Vagina (tissue), 2 donors: ENCODE measurements around the gene RAB20. TPM values are rescaled to one million over a fixed set of nuclear protein-coding genes. Genes with fewer than 3 reads are reported as not detected.
"Not testable (repeated sequence)": the region's sequence is repeated elsewhere in the genome, so short reads cannot be mapped to it uniquely, and the experiment has no call there.

ENCODE experiments used
- DNase-seq, 2 donors: peaks; one replicate each; pipeline ENCODE4 v3.0.0-alpha.2; 2017; ENCODE audit errors: extremely low spot score in 2 of 2
- H3K27ac ChIP-seq: fragments of 200-600 bp; sonication (generic); one replicate; pipeline ENCODE4 v1.5.1; 2019
- H3K27me3 ChIP-seq: fragments of 200-600 bp; sonication (generic); one replicate; pipeline ENCODE4 v1.5.1; 2019
- H3K36me3 ChIP-seq, 2 donors: fragments of 200-600 bp; sonication (generic); one replicate each; pipeline ENCODE4 v1.5.1; 2017 to 2019
- H3K4me1 ChIP-seq: fragments of 200-600 bp; sonication (generic); one replicate; pipeline ENCODE4 v1.5.1; 2019
- H3K4me3 ChIP-seq, 2 donors: fragments of 200-600 bp; sonication (generic); 1 replicate in 1 of 2; 2 replicates in 1 of 2; pipeline ENCODE4 v1.5.1; 2016 to 2019
- H3K9me3 ChIP-seq: fragments of 200-600 bp; sonication (generic); one replicate; pipeline ENCODE4 v1.5.1; 2019
- CTCF ChIP-seq, 3 experiments: fragments of 450-650 bp in 2 of 3; fragments of 200-600 bp in 1 of 3; sonication (generic) in 1 of 3; IDR thresholded peaks; one replicate each; pipeline ENCODE4 v1.5.1; 2017 to 2019; ENCODE audit warnings: antibody characterized with exemption in 3 of 3, mild to moderate bottlenecking in 2 of 3, moderate library complexity in 2 of 3
- POLR2A ChIP-seq, 2 donors: fragments of 450-650 bp; IDR thresholded peaks; one replicate each; pipeline ENCODE4 v1.6.1; 2017; ENCODE audit warnings: antibody characterized with exemption in 2 of 2, mild to moderate bottlenecking in 2 of 2, moderate library complexity in 2 of 2
- POLR2AphosphoS5 ChIP-seq, 2 donors: sonication (generic); formaldehyde crosslinking; IDR thresholded peaks; one replicate each; pipeline ENCODE4 v1.9.0; 2017; ENCODE audit warnings: antibody characterized with exemption in 2 of 2, mild to moderate bottlenecking in 2 of 2, low read depth in 1 of 2; ENCODE audit not compliant: insufficient read depth in 1 of 2
- intact Hi-C: fragments of 100-400 bp; cut with DNase I; formaldehyde crosslinking; loops from one replicate; pipeline ENCODE4 v1.15.1; 2023
- total RNA-seq: library from RNA; depleted of rRNA; stranded (reverse); fragments of >200 nt; gene quantifications from one replicate; pipeline ENCODE4 v1.2.3, GENCODE V29; 2016

The RAB20 gene
- total RNA-seq, 1 donor from 2014 or later = 15.2 TPM

DNA sequence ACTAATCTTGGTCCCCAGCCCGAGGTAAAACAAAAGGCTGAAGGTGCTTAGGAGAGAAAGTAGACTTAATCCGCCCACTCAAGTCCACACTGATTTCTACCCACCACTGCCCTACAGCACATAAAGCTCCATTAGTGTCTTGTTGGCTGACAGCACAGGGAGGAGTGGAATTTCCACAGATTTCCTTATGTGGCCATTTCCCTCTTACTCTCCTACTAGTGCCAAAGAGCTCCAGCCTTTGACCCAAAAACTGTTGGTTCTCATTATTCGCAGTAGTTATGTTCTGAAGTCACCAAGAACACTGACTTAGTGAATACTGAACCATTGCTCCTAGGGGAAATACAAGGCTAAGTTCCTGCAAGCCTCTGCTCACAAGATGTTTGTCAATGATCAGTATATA, 61.2 kb downstream of the RAB20 start:
- H3K36me3 ChIP-seq = peaks cover 0 to 54% of the 10 kb centered on the region in 2 donors
- intact Hi-C loops = no loop called here
- no peak for DNase-seq
- H3K27ac ChIP-seq = no peak overlapping the region
- no peaks in the 10 kb centered on the region for H3K27me3 ChIP-seq
- H3K4me1 ChIP-seq = no peaks in the 10 kb centered on the region
- TF ChIP-seq CTCF (IDR thresholded peaks at IDR 0.05) (no peak), POLR2A (IDR thresholded peaks at IDR 0.05) (no peak), POLR2AphosphoS5 (IDR thresholded peaks at IDR 0.05; ENCODE audit: insufficient read depth in 1 of 2, low read depth in 1 of 2) (no peak)
- no peak overlapping the region for H3K4me3 ChIP-seq
- no peaks in the 10 kb centered on the region for H3K9me3 ChIP-seq

DNA sequence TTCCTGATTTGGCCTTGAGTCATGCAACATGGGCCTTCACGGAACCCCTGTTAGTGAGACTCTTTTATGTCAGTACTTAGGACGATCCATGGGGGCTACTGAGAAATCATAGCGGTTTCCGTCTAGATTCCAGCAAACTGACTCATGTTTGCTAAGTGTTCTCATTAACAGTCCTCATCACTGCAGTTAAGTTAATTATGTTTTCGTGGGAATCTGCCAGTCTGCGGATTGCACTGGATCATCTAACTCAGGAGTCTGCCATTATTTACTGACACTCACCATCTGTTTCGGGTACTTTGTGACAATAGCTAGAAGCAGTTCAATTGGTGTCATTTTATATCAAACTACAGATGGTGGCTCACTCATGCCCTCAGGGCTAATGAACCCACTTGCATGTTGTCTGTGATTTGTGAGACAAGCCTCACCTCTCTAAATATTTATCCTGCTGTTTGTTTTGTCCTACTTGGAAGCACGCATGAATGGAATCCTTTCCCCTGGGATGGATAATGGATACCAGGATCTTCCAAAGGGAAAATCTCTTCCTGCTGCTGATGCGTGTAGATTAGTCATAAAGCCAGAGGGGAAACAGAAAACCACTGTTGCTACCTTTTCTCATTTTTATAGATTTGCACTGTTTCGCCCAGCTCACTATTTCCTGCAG, 61.8 kb downstream of the RAB20 start:
- intact Hi-C loops = no loop called here
- DNase-seq = no peak
- H3K4me1 ChIP-seq = no peaks in the 10 kb centered on the region
- no peaks in the 10 kb centered on the region for H3K27me3 ChIP-seq
- H3K36me3 ChIP-seq = peaks cover 0 to 54% of the 10 kb centered on the region in 2 donors
- H3K27ac ChIP-seq = no peak overlapping the region
- H3K4me3 ChIP-seq = no peak overlapping the region
- TF ChIP-seq POLR2A (IDR thresholded peaks at IDR 0.05) (no peak), POLR2AphosphoS5 (IDR thresholded peaks at IDR 0.05; ENCODE audit: insufficient read depth in 1 of 2, low read depth in 1 of 2) (no peak), CTCF (IDR thresholded peaks at IDR 0.05) (no peak)
- no peaks in the 10 kb centered on the region for H3K9me3 ChIP-seq

- no peak for DNase-seq
- Histone ChIP-seq H3K36me3 (peaks cover 0 to 49% of the 10 kb centered on the region in 2 donors), H3K27ac (no peak overlapping the region)
These were observed 62.8 kb downstream of the RAB20 start for GRCh38 chr13:110498765-110499164.

DNA sequence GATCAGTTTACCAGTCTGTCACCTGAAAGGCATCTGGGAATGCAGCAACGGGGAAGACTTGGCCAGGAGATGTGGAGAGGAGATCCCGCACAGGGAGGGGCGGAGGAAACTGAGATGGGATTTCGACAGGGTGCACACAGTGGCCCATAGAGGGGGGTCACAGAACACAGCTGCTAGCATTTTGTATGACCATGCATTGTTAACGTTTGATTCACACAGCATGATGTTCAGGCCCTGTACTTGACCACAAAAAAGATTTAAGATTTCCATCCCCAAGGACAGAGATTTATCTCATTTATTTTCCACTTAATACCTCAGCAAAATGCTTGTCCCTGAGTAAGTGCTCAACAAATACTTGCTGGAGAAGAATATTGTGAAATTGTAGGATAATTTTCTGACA, 63.2 kb downstream of the RAB20 start:
- no peak overlapping the region for H3K27ac ChIP-seq
- no peaks in the 10 kb centered on the region for H3K9me3 ChIP-seq
- no peaks in the 10 kb centered on the region for H3K27me3 ChIP-seq
- DNase-seq = no peak
- H3K4me1 ChIP-seq = no peaks in the 10 kb centered on the region
- TF ChIP-seq POLR2A (IDR thresholded peaks at IDR 0.05) (no peak), CTCF (IDR thresholded peaks at IDR 0.05) (no peak), POLR2AphosphoS5 (IDR thresholded peaks at IDR 0.05; ENCODE audit: insufficient read depth in 1 of 2, low read depth in 1 of 2) (no peak)
- peaks cover 0 to 45% of the 10 kb centered on the region in 2 donors for H3K36me3 ChIP-seq
- intact Hi-C loops = no loop called here
- no peak overlapping the region for H3K4me3 ChIP-seq

More at GRCh38 chr13:110498765-110499164, 62.8 kb downstream of the RAB20 start:
- TF ChIP-seq CTCF (IDR thresholded peaks at IDR 0.05) (no peak), POLR2A (IDR thresholded peaks at IDR 0.05) (no peak), POLR2AphosphoS5 (IDR thresholded peaks at IDR 0.05; ENCODE audit: insufficient read depth in 1 of 2, low read depth in 1 of 2) (no peak)
- Histone ChIP-seq H3K4me1 (no peaks in the 10 kb centered on the region), H3K9me3 (no peaks in the 10 kb centered on the region), H3K27me3 (no peaks in the 10 kb centered on the region), H3K4me3 (no peak overlapping the region)
- intact Hi-C loops = no loop called here

GRCh38 chr13:110497896-110498295, 63.6 kb downstream of the RAB20 start:
- DNase-seq, H3K4me3 ChIP-seq, H3K4me1 ChIP-seq, H3K9me3 ChIP-seq, H3K27ac ChIP-seq, H3K27me3 ChIP-seq, intact Hi-C loops: not testable (repeated sequence)
- peaks cover 0 to 45% of the 10 kb centered on the region in 2 donors for H3K36me3 ChIP-seq
